Panc1 (cell line): ENCODE measurements around the gene SPIRE1. TPM values are rescaled to one million over a fixed set of nuclear protein-coding genes. Genes with fewer than 3 reads are reported as not detected.

ENCODE experiments used
- ATAC-seq: fragments of 200-7000 bp; cut with Tn5 transposase; 2 replicates; pipeline ENCODE4 v1.9.1; 2020; ENCODE audit warnings: mild to moderate bottlenecking, moderate library complexity
- BruUV-seq: library from RNA; stranded (reverse); fragments of 400-500 nt; replicated peaks from 2 replicates; lab custom pipeline; 2021; lab: Mats Ljungman, UMichigan
- CTCF ChIA-PET: fragments of 300-600 bp; sonication (Branson Sonifier 250); formaldehyde crosslinking; loops from one replicate; lab custom pipeline; 2022; ENCODE audit warnings: antibody characterized with exemption; lab: Charles Lee
- POLR2A ChIA-PET: fragments of 300-600 bp; sonication (Branson Sonifier 250); formaldehyde crosslinking; loops from one replicate; lab custom pipeline; 2022; ENCODE audit warnings: antibody characterized with exemption; lab: Charles Lee
- DNase-seq: peaks from one replicate; pipeline ENCODE4 v3.0.0-alpha.2; 2010; ENCODE audit warnings: low read depth, low spot score
- H3K27ac ChIP-seq: 2 replicates; pipeline ENCODE4 v1.5.1; 2011; ENCODE audit warnings: mild to moderate bottlenecking, low read length, inconsistent platforms
- H3K27me3 ChIP-seq: fragments of 200-500 bp; sonication (Bioruptor generic); 2 replicates; pipeline ENCODE4 v1.6.0; 2014; ENCODE audit warnings: low read length, inconsistent platforms; ENCODE audit not compliant: control insufficient read depth, insufficient read depth
- H3K36me3 ChIP-seq: fragments of 200-500 bp; sonication (Bioruptor generic); 2 replicates; pipeline ENCODE4 v1.5.1; 2014; ENCODE audit warnings: inconsistent platforms, mild to moderate bottlenecking, low read length, moderate library complexity; ENCODE audit not compliant: control insufficient read depth, insufficient read depth
- H3K4me1 ChIP-seq: 2 replicates; pipeline ENCODE4 v1.5.1; 2011; ENCODE audit warnings: inconsistent platforms, mild to moderate bottlenecking, low read length, moderate library complexity; ENCODE audit not compliant: control insufficient read depth, insufficient read depth
- H3K4me3 ChIP-seq, 2 experiments: 2 replicates each; pipeline ENCODE4 v1.5.1; 2011 to 2012; ENCODE audit warnings: low read depth in 2 of 2, low read length in 2 of 2, mild to moderate bottlenecking in 2 of 2, inconsistent platforms in 1 of 2, moderate library complexity in 1 of 2
- H3K9me3 ChIP-seq: fragments of 200-500 bp; sonication (Bioruptor generic); 2 replicates; pipeline ENCODE4 v1.5.1; 2014; ENCODE audit warnings: low read depth, mild to moderate bottlenecking, inconsistent platforms, low read length, moderate library complexity; ENCODE audit not compliant: control insufficient read depth, insufficient read depth
- CTCF ChIP-seq: fragments of 450-650 bp; IDR thresholded peaks from 2 replicates; pipeline ENCODE4 v1.5.1; 2017; ENCODE audit warnings: mild to moderate bottlenecking
- POLR2AphosphoS5 ChIP-seq: IDR thresholded peaks from 2 replicates; pipeline ENCODE4 v1.6.1; 2012; ENCODE audit warnings: mild to moderate bottlenecking, low read depth, low read length, moderate library complexity
- SIN3A ChIP-seq: IDR thresholded peaks from 2 replicates; pipeline ENCODE4 v1.6.1; 2012; ENCODE audit warnings: low read depth, mild to moderate bottlenecking, low read length, moderate library complexity, borderline replicate concordance; ENCODE audit not compliant: insufficient read depth
- TCF7L2 ChIP-seq: IDR thresholded peaks from 2 replicates; pipeline ENCODE4 v1.6.1; 2011; ENCODE audit warnings: mild to moderate bottlenecking, low read depth, low read length, inconsistent platforms
- in situ Hi-C: cut with HindIII; loops from 2 replicates; pipeline ENCODE4 v1.10.0; 2016; ENCODE audit warnings: low sequenced_read_pairs, low pct_unique_long_range_greater_than_20kb
- intact Hi-C: fragments of 100-400 bp; cut with micrococcal nuclease; formaldehyde crosslinking; loops from one replicate; pipeline ENCODE4 v1.10.0; 2022; ENCODE audit not compliant: unreplicated experiment
- total RNA-seq: library from RNA; stranded (reverse); gene quantifications from one replicate; pipeline ENCODE4 v1.2.1, GENCODE V29; 2021; ENCODE audit not compliant: unreplicated experiment
- TF ChIP-seq, protein P1 (sequence below), 2 experiments: IDR thresholded peaks; 2 replicates each; pipeline ENCODE4 v1.6.1; 2011 to 2012; ENCODE audit warnings: low read depth in 2 of 2, control low read depth in 1 of 2, low read length in 1 of 2, mild to moderate bottlenecking in 1 of 2, moderate library complexity in 1 of 2; ENCODE audit not compliant: insufficient read depth in 1 of 2

The SPIRE1 gene
- total RNA-seq, 1 experiment from 2014 or later, result 45.5 TPM

- intact Hi-C loops, result loop anchor here (1.0 to 10.0 kb wide), 2 partner anchors 104 to 267 kb away; no protein-coding TSS in a partner anchor
- H3K27ac ChIP-seq, result peak overlapping the region; percentile 75
- peak; percentile 67 for ATAC-seq
- no peak for DNase-seq
- ChIA-PET POLR2A (no interaction called here), CTCF (interaction anchor here (0.7 kb wide), 1 partner anchor 118 kb away, joined by 3 read pairs; no protein-coding TSS in a partner anchor)
- no peaks in the 10 kb centered on the region for H3K9me3 ChIP-seq
- peak overlapping the region; percentile 62 to 73 for H3K4me3 ChIP-seq
- in situ Hi-C loops, result no loop called here
- TF ChIP-seq POLR2AphosphoS5, result no peak
- no peak for TF ChIP-seq CTCF
- no peak for TF ChIP-seq TCF7L2
- no peaks in the 10 kb centered on the region for H3K27me3 ChIP-seq
- H3K36me3 ChIP-seq, result no peaks in the 10 kb centered on the region; the same call in 1 of the 2 replicates
- H3K4me1 ChIP-seq, result peaks cover 7% of the 10 kb centered on the region
- BruUV-seq, result no TSS peak
Measured at GRCh38 chr18:12658426-12659138, 675 bp upstream of the SPIRE1 start.

- Histone ChIP-seq H3K36me3 (no peaks in the 10 kb centered on the region; the same call in 1 of the 2 replicates), H3K27me3 (no peaks in the 10 kb centered on the region), H3K4me3 (peak overlapping the region; percentile 62 to 68), H3K9me3 (no peaks in the 10 kb centered on the region), H3K27ac (peak overlapping the region; percentile 84), H3K4me1 (peaks cover 19% of the 10 kb centered on the region)
- ATAC-seq (peak; percentile 74), DNase-seq (no peak)
- CTCF ChIA-PET, result no interaction called here
- in situ Hi-C loops (no loop called here), intact Hi-C loops (loop anchor here (10.0 kb wide), 1 partner anchor 102 kb away; no protein-coding TSS in a partner anchor)
- POLR2A ChIA-PET, result no interaction called here
- BruUV-seq, result no TSS peak
- TF ChIP-seq SIN3A (peak; percentile 28; the same call in 1 of the 2 replicates), CTCF (no peak)
Measured at GRCh38 chr18:12656938-12657683, 796 bp downstream of the SPIRE1 start.

GRCh38 chr18:12656605-12656937 lies 1.3 kb downstream of the SPIRE1 start:
- Histone ChIP-seq H3K27me3 (no peaks in the 10 kb centered on the region), H3K4me1 (peaks cover 22% of the 10 kb centered on the region), H3K9me3 (no peaks in the 10 kb centered on the region), H3K4me3 (peak overlapping the region; percentile 62 to 68), H3K27ac (peak overlapping the region; percentile 84), H3K36me3 (no peaks in the 10 kb centered on the region; the same call in 1 of the 2 replicates)
- in situ Hi-C loops, result no loop called here
- CTCF ChIA-PET, result no interaction called here
- TSS peak; percentile 92 for BruUV-seq
- ATAC-seq (no peak), DNase-seq (no peak)
- POLR2A ChIA-PET, result no interaction called here
- TF ChIP-seq, protein P1, sequence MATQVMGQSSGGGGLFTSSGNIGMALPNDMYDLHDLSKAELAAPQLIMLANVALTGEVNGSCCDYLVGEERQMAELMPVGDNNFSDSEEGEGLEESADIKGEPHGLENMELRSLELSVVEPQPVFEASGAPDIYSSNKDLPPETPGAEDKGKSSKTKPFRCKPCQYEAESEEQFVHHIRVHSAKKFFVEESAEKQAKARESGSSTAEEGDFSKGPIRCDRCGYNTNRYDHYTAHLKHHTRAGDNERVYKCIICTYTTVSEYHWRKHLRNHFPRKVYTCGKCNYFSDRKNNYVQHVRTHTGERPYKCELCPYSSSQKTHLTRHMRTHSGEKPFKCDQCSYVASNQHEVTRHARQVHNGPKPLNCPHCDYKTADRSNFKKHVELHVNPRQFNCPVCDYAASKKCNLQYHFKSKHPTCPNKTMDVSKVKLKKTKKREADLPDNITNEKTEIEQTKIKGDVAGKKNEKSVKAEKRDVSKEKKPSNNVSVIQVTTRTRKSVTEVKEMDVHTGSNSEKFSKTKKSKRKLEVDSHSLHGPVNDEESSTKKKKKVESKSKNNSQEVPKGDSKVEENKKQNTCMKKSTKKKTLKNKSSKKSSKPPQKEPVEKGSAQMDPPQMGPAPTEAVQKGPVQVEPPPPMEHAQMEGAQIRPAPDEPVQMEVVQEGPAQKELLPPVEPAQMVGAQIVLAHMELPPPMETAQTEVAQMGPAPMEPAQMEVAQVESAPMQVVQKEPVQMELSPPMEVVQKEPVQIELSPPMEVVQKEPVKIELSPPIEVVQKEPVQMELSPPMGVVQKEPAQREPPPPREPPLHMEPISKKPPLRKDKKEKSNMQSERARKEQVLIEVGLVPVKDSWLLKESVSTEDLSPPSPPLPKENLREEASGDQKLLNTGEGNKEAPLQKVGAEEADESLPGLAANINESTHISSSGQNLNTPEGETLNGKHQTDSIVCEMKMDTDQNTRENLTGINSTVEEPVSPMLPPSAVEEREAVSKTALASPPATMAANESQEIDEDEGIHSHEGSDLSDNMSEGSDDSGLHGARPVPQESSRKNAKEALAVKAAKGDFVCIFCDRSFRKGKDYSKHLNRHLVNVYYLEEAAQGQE (IDR thresholded peaks at IDR 0.05; ENCODE audit: insufficient read depth in 1 of 2, low read depth in 2 of 2, low read length in 1 of 2), result no peak
- TF ChIP-seq CTCF (no peak), POLR2AphosphoS5 (no peak), SIN3A (no peak), TCF7L2 (no peak)
- intact Hi-C loops, result loop anchor here (10.0 kb wide), 1 partner anchor 102 kb away; no protein-coding TSS in a partner anchor
